HG02588 (cell line): ENCODE results near the gene NAT10.
"Not testable (repeated sequence)": the region's sequence is repeated elsewhere in the genome, so short reads cannot be mapped to it uniquely, and the experiment has no call there.

ENCODE experiments used
- ATAC-seq: cut with Tn5 transposase; IDR thresholded peaks from one replicate; pipeline ENCODE4 v1.9.1; 2021; ENCODE audit warnings: mild to moderate bottlenecking, moderate library complexity; ENCODE audit not compliant: unreplicated experiment

Gene NAT10

GRCh38 chr11:34105079-34105956 is at the start of gene NAT10:
Gene NAT10 (plus strand): TSS chr11:34105629. CDS start chr11:34108226, 2,597 bp downstream.
- ATAC-seq: peak; percentile 90

GRCh38 chr11:34056672-34057071 is 48.8 kb upstream of the NAT10 start:
- no peak for ATAC-seq

DNA sequence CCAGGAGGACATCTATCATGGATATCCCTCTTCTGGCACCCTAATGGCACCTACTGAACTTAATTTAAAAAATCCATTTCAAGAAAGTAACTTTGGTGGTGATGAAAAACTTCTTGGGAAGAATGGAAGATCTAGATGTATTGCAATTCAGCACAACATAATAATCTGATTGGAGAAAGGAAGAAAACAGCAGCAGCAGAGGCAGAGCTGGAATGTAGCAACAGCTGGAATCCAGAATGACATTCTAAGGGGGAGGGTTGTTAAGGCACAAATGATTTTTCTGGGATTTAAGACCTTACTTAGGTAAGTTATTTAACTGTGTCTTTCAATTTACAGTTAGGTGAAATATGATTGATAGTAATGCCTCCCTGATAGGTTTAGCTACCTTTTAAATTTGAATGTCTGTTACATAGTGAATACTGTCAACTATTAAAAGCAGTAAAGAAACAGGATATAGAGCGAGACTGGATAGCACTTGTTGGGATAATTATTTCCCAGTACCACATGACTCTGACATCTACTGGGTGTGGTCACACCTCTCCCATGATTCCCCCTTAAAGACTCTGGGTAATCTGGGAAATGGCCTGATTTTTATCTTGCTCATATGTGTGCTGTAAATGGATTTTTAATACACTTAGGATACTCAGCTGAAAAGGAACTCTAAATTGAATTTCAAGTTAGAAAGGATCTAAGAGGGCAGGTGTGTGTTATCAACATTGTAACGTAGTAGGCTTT is 42.2 kb upstream of the NAT10 start:
- no peak for ATAC-seq

DNA sequence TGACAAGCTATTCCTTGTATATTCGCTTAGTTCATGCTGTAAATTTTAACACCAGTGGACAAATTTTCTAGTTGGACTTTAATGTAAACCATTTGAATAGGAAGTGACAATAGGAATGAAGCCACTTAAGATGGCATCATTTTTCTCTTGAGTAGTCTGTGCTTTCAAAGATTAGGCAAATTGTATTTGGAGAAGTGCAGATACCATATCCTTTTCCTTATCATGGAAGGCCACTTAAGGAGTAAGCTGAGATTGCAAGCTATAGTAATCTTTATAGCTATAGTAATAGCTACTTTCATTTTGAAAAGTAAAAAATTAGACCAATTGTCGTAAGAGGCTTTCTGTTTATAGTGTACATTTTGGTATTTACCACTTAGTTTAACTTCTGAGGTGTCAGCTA is 41.1 kb upstream of the NAT10 start:
- ATAC-seq: no peak

GRCh38 chr11:34065505-34066203 is 39.8 kb upstream of the NAT10 start:
- ATAC-seq: no peak

- ATAC-seq: not testable (repeated sequence)
Observed at GRCh38 chr11:34066766-34067165, 38.7 kb upstream of the NAT10 start.

GRCh38 chr11:34067383-34068065 is 37.9 kb upstream of the NAT10 start:
- no peak for ATAC-seq

GRCh38 chr11:34068111-34068510 is 37.3 kb upstream of the NAT10 start:
- no peak for ATAC-seq

DNA sequence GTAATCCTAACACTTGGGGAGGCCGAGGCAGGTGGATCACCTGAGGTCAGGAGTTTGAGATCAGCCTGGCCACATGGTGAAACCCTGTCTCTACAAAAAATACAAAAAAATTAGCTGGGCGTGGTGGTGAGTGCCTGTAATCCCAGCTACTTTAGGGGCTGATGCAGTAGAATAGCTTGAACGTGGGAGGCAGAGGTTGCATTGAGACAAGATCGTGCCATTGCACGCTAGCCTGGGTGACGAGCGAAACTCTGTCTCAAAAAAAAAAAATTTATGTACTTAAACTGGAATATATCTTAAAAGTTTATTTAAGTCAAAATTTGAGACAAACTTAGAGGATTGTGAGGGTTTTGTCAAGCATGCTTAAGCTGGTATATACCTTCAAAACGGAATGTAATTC is 34.1 kb upstream of the NAT10 start:
- not testable (repeated sequence) for ATAC-seq

DNA sequence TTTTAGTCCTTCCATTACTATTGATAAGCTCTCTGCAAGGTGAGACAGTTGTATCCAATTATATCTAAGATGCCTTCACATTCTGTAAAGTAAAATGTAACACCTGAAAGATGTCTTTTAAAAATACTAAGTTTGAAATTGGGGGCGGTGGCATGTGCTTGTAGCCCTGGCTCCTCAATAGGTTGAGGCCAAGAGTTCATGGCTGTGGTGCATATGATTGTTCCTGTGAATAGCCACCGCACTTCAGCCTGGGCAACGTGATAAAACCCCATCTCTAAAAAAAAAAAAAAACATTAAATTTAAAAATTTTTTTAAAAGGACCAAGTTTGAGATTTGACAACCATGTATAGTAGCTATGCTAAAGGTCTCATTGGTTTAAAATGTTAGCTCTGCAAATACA is 33.4 kb upstream of the NAT10 start:
- no peak for ATAC-seq

DNA sequence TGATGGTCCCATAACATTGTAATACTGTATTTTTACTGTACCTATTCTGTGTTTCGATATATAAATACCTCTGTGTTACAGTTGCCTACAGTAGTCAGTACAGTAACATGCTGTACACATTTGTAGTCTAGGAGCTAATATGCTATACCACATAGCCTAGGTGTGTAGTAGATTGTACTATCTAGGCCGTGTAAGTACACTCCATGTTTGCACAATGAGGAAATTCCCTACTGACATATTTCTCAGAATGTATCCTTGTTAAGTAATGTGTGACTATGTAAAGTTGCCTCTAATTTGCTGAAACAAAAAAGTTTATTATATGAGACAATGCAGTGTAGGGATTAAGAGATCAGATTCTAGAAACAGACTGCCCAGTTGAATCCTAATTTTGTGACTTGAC is 32.6 kb upstream of the NAT10 start:
- no peak for ATAC-seq

DNA sequence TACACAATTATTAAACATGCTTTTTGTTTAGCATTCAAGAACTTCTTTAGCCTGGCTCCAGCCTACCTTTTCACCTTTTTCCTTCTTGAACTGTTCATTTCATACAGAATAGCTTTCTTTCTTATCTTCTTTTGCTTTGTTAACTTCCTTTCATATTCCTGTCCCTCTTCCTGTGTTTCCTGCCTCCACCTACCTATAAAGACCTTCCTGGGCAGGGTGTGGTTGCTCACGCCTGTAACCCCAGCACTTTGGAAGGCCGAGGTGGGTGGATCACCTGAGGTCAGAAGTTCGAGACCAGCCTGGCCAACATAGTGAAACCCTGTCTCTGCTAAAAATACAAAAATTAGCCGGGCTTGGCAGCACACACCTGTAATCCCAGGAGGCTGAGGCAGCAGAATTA is 31.0 kb upstream of the NAT10 start:
- no peak for ATAC-seq

GRCh38 chr11:34075178-34075820 is 30.1 kb upstream of the NAT10 start:
- ATAC-seq: no peak

- no peak for ATAC-seq
Observed at GRCh38 chr11:34080609-34081008, 24.8 kb upstream of the NAT10 start.

DNA sequence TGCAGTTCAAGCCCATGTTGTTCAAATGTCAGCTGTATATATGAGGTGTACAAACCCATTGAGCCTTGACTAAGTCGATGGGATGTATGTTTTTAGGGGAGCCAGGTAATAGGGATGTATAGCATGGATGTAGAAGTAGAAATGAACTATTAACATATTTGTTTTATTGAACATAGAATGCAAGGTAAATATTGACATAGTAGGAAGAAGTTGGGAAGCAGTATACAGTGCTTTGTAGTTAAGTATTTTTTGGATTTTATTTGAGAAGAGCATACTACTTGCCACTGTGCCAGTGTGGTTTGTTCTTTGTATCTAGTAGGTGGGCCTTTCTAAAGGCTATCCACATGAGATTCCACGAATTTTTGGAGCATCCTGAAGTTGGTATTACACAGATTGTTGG is 20.8 kb upstream of the NAT10 start:
- ATAC-seq: no peak

DNA sequence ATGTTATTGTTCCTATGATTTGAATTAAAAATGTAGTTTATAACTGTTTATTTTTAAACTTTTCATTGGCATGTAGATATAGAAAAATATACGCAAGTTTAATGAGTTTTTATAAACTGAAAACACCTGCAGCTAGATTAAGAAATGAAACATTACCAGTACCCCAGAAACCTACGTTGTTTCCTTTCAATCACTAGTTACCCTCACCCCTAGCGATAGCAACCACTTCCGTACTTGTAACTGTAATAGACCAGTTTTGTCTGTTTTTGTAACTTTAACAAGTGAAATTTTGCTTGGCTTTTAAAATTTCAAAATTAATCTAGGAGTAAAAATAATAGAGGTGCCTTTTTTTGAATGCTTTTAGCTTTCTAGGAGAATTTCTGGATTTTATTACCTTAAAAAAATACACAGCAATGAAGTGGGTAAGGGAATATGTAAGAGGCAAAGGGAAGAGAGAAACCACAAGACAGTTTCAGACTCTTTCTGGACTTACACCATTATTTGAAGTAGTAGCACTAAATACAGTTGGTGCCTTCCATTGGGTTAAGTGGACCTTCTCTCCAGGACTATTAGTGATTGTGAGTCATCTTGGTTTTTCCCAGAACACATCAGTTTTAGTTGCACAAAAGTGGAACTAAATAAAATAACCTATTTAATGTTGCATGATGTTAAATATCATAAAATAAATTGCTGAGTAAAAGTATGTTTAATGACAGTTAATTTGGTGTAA is 18.7 kb upstream of the NAT10 start:
- ATAC-seq: no peak

GRCh38 chr11:34091825-34092224 is 13.6 kb upstream of the NAT10 start:
- no peak for ATAC-seq

DNA sequence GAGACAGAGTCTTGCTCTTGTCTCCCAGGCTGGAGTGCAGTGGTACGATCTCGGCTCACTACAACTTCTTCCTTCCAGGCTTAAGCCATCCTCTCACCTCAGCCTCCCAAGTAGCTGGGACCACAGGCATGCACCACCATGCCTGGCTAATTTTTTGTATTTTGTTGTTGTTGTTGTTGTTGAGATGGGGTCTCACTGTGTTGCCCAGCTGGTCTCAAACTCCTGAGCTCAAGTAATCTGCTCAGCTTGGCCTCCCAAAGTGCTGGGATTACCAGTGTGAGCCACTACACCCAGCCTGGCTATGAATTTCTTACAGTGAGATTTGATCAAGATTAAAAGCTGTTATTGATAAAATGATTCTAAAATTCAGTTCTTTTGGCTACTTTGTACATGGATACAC is 10.5 kb upstream of the NAT10 start:
- not testable (repeated sequence) for ATAC-seq

GRCh38 chr11:34098813-34099212 is 6.6 kb upstream of the NAT10 start:
- no peak for ATAC-seq

DNA sequence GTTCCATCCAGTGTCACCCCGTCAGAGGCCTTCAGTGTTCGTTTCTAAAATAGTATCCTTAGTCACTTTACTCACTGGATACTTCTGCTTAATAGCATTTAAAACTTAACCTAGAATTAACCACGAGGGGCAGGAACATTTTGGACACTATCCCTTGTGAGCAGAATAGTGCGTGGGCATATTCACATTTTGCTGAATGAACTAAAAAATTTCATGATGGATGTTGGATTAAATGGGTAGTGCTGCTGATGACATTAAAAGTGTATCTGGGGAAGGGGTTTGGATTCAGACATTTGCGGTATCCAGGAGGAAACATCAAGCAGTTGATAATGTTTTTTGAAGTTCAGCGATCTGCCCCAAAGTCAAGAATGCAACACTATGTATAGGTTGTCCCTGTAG is 750 bp upstream of the NAT10 start:
- ATAC-seq: no peak
